Renal cortical epithelial cell (primary cell): Measurements from ENCODE around the gene SIRT2. TPM values are rescaled to one million over a fixed set of nuclear protein-coding genes. Genes with fewer than 3 reads are reported as not detected.
"Not testable (repeated sequence)": the region's sequence is repeated elsewhere in the genome, so short reads cannot be mapped to it uniquely, and the experiment has no call there.

Source experiments
- DNase-seq: peaks from one replicate; pipeline ENCODE4 v3.0.0-alpha.2; 2011; ENCODE audit warnings: low read depth
- total RNA-seq: library from RNA; depleted of rRNA; stranded (reverse); fragments of >200 nt; gene quantifications from 2 replicates; pipeline ENCODE4 v1.2.3, GENCODE V29; 2014

Gene SIRT2
- total RNA-seq, 1 donor from 2014 or later = 38.6 TPM

DNA sequence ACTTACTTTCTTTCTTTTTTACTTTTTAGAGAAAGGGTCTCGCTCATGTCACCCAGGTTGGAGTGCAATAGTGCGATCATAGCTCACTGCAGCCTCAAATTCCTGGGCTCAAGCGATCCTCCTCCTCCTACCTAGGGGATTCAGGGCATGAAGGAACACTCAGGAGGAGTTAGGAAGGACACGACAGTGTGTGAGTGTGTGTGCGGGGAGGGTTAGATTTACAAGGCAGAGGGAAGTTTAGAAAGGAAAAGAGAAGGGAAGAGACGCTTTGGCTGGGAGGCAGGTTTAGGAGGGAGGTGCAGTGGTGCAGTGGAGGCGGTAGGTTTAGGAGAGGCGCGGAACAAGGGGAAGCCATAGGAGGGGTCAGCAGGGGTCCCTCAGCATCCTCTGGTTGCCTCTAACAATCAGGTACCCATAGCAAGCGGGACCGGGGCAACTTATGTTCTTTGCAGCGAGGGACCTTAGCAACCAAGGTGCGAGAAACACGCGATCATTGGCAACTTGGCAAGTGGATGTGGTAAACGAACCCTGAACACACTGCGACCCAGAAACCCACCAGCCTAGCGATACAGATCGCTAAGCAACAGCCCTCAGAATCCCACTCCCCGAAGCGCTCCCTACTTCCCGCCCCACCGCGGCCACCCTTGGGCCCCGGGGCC is 501 bp downstream of the SIRT2 start:
- peak; percentile 7 for DNase-seq

DNA sequence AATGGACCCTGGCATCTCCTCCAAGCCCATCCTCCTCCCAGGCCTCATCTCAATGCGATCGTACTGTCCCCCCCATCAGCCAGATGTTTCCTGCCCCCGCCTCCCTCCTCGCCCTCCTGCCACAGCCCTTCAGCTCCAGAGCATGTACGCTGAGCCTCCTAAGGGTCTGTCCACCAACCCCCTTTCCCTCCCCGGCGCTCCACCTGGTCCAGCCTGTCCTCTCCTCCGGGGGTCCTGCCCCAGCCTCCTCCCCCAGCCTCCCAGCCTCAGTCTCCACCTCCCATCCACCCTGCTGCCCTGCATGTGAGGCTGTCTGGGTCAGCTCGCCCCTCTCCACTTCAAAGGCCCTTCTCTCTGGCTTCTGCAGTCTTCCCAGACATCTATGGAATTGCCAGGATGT is 4.5 kb downstream of the SIRT2 start:
- no peak for DNase-seq

DNA sequence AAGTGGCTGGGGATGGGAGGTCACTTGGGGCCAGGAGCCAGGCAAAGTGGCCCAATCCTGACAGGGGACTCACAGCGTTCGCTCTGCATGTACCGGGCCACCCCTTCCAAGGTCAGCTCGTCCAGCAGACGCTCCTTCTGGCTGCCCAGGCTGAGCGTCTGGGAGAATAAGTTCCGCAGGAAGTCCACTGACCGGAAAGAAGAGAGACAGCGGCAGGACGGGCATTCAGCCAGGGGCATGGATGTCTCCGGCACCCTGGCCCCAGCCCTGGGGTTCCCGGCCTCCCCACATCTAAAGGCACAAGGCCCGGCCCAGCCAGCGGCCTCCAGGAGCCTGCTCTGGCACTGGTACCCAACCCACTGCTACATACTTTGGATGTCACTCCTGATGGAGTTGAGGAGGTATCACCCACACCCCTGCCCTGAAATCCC is 6.1 kb downstream of the SIRT2 start:
- DNase-seq = no peak

DNA sequence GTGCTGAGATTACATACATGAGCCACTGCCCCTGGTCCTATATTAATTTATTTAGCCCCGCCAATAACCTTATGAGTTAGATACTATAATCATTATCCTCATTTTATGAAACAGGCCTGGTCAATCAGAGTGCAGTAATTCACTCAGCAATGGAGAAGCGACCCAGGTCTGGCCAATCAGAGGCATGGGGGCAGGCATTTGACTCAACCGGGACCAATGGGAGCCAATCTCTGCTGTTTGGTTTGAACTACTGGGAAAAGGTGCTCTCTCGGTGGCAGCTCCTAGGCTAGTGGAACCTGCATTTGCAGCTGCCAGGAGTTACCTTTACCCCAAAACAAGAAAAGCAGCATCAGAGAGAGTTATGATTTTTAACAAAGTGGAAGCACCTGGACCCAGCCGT is 6.6 kb downstream of the SIRT2 start:
- DNase-seq = no peak

DNA sequence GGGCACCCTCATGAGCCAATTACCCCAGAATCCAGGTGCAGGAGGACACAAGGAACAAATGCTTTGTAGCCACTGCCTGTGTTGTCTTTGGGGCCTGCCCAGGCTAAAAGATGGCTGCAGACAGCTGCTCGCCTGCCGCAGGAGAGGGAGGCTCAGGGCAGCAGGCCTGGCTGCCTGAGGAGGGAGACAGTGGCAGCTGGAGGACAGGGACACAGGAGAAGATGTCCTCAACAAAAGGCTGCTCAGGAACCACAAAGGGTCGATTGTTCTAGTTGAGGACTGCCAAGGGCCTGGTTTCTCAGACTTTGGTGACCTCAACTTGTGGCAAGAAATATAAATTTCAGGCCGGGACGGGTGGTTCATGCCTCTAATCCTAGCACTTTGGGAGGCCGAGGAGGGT is 7.6 kb downstream of the SIRT2 start:
- no peak for DNase-seq

DNA sequence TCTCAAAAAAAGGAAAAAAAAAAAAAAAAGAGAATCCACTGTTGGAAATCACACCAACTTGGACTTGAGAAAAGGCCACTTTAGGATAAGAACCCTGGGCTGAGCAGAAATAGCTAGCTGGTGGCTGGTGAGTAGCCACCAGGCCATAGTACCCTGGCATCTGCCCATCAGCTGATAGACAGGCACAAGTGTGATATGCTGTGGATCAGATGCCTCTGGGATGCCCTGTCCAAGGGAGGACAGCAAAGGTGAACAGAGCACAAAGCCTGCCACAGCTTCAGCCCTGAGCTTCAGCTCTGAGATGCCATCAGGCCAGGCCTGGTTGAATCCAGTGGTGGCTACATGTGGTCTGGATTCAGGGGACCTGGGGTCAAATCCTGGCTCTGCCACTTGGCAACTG is 8.7 kb downstream of the SIRT2 start:
- DNase-seq = no peak

DNA sequence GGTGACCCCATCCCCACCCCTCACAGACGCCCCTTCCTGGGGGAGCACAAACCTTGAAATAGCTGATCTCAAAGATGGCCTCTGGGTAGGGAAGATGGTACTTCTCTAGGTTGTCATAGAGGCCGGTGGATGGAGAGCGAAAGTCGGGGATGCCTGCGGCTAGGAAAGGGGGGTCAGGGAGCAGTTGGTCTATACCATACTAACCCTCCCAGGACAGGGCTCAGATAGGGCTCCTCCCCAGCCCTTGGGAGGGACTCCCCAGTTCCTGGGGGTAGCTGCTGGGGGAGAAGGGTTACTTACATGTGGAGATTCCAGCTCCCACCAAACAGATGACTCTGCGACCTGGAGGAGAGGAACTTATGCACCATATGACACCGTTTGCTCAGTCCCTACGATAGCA is 9.6 kb downstream of the SIRT2 start:
- DNase-seq = no peak

DNA sequence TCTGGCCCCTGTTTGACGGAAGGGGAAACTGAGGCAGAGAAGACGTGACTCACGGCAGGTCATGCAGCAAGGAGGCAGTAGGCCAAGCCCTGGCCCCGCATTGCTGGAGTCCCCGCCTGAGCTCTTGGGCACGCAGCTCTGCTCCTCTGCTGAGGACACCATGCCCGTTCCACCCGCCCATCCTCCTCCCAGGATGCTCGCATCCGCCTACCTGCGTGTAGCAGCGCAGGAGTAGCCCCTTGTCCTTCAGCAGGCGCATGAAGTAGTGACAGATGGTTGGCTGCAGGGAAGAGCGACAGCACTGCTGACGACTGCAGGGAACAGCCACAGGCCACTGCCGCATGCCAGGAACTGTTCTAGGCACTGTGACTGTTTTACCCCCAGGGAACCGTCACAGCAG is 10.5 kb downstream of the SIRT2 start:
- no peak for DNase-seq

DNA sequence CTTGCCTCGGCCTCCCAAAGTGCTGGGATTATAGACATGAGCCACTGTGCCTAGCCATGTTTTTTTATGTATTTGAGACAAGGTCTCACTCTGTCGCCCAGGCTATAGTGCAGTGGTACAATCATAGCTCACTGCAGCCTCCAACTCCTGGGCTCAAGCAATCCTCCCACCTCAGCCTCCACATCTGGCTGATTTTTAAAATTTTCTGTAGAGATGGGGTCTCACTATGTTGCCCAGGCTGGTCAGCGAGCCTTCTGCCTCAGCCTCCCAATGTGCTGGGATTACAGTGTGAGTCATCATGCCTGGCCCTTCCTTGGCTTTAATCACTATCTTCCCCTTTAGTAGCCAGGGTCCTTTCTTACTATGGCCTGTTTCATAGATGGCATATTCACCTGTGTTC is 14.7 kb downstream of the SIRT2 start:
- DNase-seq = not testable (repeated sequence)

DNA sequence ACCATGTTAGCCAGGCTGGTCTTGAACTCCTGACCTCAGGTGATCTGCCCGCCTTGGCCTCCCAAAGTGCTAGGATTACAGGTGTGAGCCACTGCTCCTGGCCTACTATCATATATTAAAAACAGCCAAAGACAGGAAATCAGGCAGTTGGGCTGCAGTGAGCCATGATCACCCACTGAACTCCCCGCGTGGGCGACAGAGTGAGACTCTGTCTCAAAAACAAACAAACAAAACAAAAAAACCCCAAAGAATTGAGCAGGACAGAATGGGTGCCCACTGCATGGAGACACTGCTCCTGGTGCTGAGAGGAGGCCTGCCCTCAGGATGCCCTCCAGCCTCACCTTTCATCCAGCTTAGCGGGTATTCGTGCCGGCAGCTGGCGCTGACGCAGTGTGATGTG is 16.1 kb downstream of the SIRT2 start:
- no peak for DNase-seq

DNA sequence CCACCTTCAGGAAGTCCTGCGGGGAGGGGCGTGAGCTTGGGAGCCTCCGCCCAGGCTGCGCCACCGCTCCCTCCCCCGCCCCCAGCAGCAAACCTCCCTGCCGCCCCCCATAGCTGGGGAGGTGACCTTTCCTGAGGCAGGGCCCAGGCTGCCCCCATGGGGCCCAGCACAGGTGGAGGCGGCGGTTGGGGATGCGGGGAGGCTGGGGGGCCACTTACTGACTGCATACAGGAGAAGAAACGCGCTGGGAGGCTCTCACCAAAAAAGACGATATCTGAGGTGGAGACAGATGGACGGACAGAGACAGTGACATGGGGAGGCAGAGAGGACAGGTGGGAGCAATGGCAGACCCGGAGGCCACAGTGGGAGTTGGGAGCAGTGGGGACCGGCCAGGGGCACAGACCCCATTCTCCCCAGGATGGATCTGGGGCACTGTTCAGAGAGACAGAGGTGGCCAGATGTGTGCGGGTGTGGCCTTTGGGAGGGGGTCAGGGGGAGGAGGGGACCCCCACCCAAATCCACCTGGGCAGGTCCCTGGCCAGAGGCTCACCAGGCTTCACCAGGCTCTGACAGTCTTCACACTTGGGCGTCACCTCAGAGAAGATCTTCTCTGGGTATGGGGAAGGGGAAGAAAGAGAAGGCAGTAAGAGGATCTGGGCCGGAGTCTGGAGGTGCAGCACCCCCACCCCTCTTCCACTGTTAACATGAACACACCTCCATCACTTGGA is 18.4 kb downstream of the SIRT2 start:
- DNase-seq = no peak

DNA sequence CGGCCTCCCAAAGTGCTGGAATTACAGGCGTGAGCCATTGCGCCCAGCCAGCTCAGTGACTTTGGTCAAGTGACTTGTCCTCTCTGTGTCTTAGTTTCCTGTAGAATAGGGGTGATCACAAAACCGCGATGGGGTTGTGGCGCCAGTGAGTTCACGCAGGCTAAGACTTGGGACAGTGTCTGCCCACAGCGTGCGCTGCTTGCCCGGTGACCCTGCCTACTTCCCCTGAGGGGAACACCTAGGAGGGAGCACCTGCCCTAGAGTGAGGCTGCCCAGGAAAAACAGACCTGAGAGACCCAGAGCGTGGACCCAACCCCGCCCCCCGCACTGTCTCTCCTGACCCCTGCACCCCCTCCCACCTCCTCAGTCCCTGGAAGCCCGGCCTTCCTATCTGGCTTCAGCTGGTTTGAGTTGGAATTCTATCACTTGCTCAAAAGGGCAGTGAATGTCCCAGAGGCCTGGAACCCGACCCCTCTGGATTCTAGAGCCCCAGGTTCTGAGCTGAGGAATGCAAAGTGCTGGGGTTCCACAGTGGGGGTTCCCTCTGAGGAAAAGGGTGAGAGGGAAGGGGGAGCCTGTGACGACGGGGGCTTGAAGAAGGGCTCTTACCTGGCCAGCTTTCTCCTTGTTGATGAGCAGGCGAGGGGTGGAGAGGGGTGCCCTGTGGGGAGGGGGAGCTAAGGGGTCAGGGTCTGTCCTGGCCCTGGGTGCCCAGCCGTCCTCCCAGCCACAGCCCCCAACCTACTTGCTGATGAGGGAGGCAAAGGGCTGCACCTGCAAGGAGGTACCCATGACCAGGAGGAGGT is 19.1 kb downstream of the SIRT2 start:
- no peak for DNase-seq

DNA sequence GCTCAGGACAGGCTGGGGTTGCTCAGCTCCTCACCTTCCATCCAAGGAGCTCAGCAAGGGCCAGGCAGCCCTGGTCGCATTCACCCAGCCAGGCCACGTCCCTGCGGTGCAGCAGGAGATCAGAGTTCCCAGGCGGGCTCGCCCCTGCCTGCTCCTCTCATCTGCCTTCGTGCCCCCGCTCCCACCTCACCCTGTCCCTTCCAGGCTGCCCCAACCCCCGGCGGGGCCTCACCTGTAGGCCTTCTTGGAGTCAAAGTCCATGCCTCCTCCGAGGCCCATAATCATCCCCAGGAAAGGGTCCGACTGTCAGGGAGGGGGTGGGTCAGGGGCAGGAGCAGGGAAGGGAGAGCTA is 20.0 kb downstream of the SIRT2 start:
- DNase-seq = no peak

DNA sequence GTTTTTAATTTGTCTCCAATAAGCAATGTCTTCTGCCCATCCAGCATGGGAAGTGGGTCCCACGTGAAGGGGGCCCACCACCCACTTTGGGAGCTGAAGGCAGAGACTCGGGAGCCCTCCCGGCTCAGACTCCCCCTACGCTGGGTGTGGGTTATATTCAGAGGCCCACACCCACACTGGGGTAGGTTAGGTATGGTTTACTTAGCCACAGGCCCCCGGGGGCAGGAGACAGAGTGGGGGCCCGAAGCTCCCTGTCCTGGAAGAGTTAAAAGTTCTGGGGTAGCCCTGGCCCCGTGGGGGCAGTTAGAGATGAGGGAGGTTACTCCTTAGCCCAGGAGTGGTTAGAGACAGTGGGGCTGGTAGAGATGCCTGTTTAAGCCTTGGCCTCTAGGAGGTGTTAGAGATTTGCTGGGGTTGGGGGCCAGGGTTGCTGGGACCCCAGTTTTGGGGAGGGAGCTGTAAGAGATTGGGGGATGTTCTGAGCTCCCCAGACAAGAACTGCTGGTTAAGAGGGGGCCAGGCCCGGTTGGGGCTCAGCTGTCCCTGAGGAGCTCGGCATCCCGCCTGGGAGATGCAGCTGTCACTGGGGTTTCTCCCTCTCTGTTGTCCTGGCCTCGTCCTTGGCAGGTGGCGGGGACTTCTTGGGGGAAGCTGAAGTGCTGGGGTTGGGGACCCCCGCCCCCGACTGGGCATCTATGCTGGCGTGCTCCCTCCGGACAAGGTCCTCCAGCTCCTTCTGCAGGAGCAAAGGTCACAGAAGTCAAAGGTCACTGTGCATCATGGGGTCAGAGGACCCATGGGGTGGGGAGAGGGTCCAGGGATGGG is 20.6 kb downstream of the SIRT2 start:
- no peak for DNase-seq

DNA sequence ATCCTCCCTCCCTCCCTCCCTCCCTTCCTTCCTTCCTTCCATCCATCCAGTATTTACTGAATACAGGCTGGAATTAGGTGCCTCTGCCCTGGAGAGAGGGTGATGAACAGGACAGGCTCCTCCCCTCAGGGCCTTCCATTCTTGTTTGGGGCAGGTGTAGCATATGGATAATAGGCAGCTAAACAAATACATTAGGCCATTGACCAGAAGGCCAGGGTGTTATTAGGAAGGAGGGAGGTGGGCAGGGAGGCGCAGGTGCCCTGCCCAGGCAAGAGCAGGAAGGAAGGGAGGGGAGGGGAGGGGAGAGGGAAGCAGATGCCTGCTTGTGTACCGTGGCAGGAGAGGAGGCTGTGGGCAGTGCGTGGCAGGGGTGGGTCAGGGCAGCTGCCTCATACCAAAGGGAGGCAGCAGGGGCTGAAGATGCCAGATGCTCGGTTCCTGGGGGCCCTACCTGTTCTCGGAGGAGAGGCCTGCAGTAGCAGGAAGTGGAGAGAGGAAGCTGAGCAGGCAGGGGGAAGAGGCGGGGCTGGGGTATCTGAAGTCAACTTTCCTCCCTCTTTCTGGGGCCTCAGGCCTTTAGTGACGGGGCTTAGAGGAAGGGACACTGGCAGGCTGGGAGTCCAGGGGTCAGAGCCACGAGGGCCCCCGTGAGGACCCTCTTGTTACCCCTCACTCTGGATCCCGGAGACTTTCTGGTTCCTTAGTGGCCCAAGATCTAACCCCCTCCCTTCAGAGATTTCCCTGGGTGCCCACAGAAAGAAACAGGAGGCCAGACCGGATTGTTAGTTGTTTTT is 21.4 kb downstream of the SIRT2 start, which contains the start of gene RINL:
TSS of gene RINL (minus strand) at position 495 of the 794 bp plus-strand sequence. CDS start 1,533 bp downstream, outside the sequence.
- no peak for DNase-seq

DNA sequence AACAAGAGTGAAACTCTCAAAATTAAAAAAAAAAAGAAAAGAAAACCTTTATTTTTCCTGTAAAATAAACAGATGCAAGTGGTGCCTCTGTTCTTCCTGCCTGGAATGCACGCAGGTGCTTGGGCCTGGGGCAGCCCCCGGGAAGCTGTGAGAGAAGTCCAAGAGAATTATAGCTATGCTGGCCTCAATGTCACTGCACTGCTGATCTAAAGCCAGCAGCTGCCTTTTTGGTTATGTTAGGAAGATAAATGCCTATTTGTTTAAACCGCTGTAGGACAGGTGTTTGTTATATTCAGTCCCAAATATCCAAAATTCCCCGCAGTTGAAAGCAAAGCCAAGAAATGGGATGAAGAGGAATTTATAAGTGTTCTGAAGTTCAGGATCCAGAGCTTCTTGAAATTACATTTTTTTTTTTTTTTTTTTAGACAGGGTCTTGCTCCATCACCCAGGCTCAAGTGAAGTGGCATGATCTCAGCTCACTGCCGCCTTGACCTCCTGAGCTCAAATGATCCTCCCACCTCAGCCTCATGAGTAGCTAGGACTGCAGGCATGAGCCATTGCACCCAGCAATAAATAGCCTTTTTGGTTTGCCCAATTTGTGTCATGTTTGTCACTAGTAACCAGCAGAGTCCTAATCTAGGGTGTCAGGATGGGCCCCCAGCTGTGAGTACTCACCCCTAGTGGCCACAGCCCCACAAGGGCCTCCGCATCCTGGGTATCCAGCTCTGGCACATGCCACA is 23.6 kb downstream of the SIRT2 start:
- DNase-seq = no peak

DNA sequence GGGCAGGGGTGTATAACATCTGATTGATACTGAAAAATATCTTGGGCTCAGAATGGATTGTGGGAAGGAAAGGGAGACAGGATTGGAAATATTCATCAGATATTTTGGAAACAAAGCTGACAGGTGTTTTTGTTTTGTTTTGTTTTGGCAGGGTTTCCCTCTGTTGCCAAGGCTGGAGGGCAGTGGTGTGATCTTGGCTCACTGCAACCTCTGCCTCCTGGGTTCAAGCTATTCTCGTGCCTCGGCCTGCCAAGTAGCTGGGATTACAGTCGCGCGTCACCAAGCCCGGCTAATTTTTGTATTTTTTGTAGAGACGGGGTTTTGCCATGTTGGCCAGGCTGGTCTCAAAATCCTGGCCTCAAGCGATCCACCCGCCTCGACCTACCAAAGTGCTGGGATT is 26.0 kb downstream of the SIRT2 start:
- DNase-seq = not testable (repeated sequence)

DNA sequence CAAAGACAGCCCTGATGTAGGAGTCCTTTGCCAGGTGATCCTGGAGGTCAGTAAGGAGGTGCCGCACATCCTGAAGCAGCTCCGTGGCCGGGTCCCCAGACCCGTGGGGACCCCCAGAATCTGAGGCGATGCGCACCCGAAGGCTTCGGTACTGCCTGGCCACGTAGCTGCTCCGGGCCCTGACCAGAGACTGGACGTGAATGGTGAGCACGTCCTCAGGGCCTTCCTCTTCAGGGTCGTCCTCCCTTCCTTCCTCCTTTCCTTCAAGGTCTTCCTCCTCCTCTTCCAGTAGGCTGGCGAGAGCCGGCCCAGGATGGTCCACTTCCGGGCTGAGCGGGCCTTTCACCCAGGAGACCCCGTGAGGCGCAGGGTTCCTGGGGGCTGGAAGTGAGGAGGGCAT is 28.8 kb downstream of the SIRT2 start:
- DNase-seq = no peak

DNA sequence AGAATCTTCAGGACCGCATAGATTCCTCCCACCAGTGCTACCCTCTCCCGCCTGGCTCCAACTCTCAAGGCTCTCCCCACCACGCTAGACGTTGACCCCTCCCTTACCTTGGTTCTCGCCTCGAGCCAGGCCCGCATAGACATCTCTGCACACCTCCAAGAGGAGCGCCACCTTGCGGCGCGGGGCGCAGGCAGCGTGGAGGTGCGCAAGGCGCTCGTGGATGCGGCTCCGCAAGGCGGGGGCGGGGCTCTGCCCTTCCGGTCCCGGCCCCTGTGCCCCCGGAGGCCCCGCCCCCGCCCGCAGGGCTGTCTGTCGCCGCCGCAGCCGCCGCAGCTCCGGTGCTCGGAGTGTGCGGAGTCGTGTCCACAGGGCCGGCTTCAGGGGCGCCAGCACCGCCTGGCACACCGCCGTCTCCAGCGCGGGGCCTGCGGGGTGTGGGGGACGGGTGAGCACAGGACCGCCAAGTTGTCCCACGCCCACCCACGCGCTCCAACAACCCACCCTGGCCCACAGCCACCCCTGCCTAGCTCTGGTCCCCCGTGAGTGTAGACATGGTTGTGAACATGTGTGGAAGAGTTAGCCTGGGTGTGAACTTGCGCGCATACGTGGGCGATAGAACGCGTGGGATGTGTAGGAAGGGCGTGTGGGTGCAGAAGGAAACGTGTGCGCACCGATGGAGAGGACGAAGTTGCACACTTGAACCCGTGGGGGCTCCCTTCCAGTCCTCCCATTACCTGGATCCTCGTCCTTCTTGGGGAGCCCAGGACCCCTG is 29.4 kb downstream of the SIRT2 start:
- peak; percentile 42 for DNase-seq
